ENCODE data around the gene DIAPH2.

The DIAPH2 gene

DNA sequence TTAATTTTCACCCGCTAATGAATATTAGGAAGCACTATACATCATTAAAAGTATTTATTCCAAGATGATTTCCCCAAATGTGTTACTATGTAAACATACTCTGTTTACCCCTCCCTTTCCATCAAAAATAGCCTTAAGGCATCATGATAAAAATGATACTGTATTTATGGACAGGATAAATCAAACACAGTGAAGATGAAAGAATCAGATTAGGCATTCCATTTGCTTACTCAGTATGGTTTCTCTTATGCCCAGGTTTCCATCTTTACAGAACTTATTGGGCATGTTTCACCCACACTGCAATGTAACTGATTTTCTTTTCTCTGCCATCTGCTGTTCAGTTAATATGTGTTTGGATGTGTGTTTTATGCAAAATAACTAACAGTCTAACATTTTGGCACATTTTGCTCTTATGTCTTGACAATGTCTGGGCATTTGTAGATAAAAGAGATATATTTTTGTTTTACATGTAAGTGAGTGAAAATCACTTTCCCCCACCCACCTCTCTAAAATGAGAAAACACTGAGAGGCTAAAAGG lies 644.3 kb downstream of the DIAPH2 start:
- TF ChIP-seq, protein P1, sequence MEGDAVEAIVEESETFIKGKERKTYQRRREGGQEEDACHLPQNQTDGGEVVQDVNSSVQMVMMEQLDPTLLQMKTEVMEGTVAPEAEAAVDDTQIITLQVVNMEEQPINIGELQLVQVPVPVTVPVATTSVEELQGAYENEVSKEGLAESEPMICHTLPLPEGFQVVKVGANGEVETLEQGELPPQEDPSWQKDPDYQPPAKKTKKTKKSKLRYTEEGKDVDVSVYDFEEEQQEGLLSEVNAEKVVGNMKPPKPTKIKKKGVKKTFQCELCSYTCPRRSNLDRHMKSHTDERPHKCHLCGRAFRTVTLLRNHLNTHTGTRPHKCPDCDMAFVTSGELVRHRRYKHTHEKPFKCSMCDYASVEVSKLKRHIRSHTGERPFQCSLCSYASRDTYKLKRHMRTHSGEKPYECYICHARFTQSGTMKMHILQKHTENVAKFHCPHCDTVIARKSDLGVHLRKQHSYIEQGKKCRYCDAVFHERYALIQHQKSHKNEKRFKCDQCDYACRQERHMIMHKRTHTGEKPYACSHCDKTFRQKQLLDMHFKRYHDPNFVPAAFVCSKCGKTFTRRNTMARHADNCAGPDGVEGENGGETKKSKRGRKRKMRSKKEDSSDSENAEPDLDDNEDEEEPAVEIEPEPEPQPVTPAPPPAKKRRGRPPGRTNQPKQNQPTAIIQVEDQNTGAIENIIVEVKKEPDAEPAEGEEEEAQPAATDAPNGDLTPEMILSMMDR (IDR thresholded peaks at IDR 0.05; ENCODE audit: low read depth, low read length, missing control alignments) = no peak
- no peak overlapping the region for H3K4me3 ChIP-seq (replicated peaks; ENCODE audit: low read depth, low read length)
- DNase-seq (ENCODE audit: extremely low read depth, low read depth) = no peak

DNA sequence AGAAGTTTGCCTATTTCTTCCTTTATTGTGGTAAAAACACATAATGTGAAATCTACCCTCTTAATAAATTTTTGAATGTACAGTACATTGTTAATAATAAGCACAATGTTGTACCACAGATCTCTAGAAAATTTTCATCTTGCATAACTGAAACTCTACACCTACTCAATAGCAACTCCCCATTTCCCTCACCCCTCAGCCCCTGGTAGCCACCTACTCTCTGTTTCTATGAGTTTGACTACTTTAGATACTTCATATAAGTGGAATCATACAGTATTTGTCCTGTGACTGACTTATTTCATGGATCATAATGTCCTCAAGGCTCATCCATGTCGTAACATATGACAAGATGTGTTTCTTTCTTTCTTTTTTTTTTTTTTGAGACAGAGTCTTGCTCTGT lies 645.5 kb downstream of the DIAPH2 start:
- H3K4me3 ChIP-seq (replicated peaks; ENCODE audit: low read depth, low read length) = no peak overlapping the region
- TF ChIP-seq, protein P1 (IDR thresholded peaks at IDR 0.05; ENCODE audit: low read depth, low read length, missing control alignments) = no peak
- no peak for DNase-seq (ENCODE audit: extremely low read depth, low read depth)

DNA sequence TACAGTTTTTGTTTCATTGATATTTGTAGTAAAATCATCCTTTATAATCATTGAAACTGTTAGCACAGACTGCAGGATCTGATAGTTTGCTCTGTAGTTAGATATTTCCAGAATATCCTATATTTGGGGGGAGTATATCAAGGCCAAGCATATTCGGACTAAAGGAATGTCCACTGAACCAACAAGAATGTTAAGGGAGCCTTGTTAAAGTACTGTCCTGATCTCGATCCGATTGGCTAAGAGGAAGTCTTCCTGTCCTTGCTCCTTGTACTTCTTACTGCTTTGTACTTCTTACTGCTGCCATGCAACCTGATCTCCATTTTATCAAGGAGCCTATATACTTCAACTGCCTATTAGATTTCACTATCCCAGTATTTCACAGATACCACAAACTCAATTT lies 648.3 kb downstream of the DIAPH2 start:
- no peak overlapping the region for H3K4me3 ChIP-seq (replicated peaks; ENCODE audit: low read depth, low read length)
- DNase-seq (ENCODE audit: extremely low read depth, low read depth) = no peak
- TF ChIP-seq, protein P1 (IDR thresholded peaks at IDR 0.05; ENCODE audit: low read depth, low read length, missing control alignments) = no peak

DNA sequence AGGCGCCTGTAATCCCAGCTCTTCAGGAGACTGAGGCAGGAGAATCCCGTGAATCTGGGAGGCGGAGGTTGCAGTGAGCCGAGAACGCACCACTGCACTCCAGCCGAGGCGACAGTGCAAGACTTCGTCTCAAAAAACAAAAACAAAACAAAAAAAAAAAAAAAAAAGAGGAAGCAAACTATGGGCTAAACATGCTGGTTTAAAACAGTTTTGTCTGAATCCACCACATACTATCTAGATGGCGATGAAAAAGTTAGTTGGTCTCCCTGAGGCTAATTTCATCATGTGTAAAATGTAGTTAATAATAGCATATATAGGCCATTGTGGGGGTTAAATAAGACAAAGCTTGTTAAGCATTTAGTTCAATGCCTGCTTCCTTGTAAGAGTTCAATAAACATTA lies 650.2 kb downstream of the DIAPH2 start:
- DNase-seq (ENCODE audit: extremely low read depth, low read depth) = no peak

DNA sequence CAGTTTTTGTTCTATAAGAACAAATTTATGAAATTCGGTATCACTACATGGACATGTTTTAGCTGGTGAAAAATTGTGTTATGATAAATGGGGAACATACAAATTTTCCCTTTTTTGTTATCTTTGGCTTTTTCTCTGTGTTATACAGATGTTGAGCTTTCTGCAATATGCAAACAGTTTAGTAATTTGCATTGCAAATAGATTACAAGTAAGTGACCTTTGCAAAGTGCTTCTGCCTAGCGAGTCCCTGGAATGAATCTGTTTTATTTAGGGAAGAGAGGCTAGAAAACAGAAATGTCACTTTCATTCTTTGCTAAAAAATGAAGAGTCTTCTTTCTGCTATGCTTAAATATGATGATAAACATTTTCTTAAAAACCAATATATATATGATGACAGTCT lies 660.1 kb downstream of the DIAPH2 start:
- no peak overlapping the region for H3K4me3 ChIP-seq (replicated peaks; ENCODE audit: low read depth, low read length)
- TF ChIP-seq, protein P1 (IDR thresholded peaks at IDR 0.05; ENCODE audit: low read depth, low read length, missing control alignments) = no peak
- DNase-seq (ENCODE audit: extremely low read depth, low read depth) = no peak

More for the DNA sequence above, 650.2 kb downstream of the DIAPH2 start:
- H3K4me3 ChIP-seq (replicated peaks; ENCODE audit: low read depth, low read length) = no peak overlapping the region
- TF ChIP-seq, protein P1 (IDR thresholded peaks at IDR 0.05; ENCODE audit: low read depth, low read length, missing control alignments) = no peak

DNA sequence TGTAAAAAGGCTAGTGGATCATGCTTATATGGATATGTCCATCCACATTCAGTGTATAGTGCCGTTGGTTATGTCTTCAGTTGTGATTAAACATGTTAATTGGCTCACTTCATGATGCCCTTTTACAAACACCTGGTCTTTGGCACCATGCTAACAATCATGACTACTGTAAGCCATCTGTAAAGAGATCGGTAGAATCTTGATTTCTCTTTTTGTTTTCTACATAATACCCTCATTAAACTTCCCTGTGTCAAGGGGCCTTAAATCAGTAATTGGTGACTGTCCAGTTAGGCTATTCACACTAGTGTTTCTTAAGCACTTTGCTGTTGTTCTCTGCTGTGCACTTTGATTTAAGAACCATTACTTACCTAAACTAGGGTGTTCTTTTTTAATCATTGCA lies 674.3 kb downstream of the DIAPH2 start:
- TF ChIP-seq, protein P1 (IDR thresholded peaks at IDR 0.05; ENCODE audit: low read depth, low read length, missing control alignments) = no peak
- H3K4me3 ChIP-seq (replicated peaks; ENCODE audit: low read depth, low read length) = no peak overlapping the region
- DNase-seq (ENCODE audit: extremely low read depth, low read depth) = no peak

DNA sequence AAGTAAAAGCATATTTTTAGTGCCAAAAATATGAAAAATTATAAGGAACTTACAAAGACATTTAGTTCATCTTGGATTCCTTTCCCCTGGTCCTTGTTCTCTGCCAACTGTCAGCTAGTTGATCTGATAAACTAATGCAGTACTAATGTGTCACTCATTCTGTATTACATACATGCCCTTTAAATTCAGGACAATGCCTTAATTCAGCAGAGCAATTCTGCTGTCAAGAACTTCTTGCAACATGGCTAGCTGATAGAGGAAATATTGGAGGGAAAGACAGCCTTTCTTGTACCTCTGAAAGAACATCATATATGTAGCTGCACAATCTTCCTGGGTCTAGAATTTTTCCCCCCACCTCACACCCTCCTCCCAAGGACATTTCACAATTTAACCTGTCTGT lies 679.2 kb downstream of the DIAPH2 start:
- H3K4me3 ChIP-seq (replicated peaks; ENCODE audit: low read depth, low read length) = no peak overlapping the region
- DNase-seq (ENCODE audit: extremely low read depth, low read depth) = no peak
- TF ChIP-seq, protein P1 (IDR thresholded peaks at IDR 0.05; ENCODE audit: low read depth, low read length, missing control alignments) = no peak

All from HFF-Myc (cell line).